ENCODE measurements around the gene ABCA8.
A peak's percentile ranks its signal among the peaks of the same experiment; 100 is the strongest.

ABCA8 gene

GRCh38 chr17:68854452-68854851, 100.7 kb downstream of the ABCA8 start:
- TF ChIP-seq CTCF (IDR thresholded peaks at IDR 0.05; ENCODE audit: insufficient read depth, low read depth, low read length, missing control alignments), result no peak
- no peak for DNase-seq (ENCODE audit: low read depth)
- H3K4me3 ChIP-seq (ENCODE audit: low read depth, low read length), result no peak overlapping the region

DNA sequence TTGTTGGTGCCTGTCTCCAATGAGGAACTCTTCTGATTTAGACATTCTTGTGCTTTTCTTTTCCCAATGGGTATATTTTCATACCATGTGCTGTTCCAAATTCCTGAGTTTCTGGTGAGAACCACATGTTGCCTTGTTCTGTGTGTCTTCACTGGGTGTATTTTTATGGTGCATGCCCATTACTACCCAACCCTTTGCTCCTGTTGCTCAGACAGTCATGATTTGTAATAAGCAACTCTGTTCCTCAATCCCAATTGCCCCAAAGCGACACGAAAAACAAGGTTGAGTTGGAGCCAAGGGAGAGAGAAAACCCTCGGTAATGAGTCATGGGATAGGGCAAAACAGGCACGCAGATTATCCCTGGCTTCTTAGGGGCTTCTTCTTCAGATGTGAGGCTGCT, 101.8 kb downstream of the ABCA8 start:
- no peak for DNase-seq (ENCODE audit: low read depth)
- no peak for TF ChIP-seq CTCF (IDR thresholded peaks at IDR 0.05; ENCODE audit: insufficient read depth, low read depth, low read length, missing control alignments)

GRCh38 chr17:68853036-68853435, 102.2 kb downstream of the ABCA8 start:
- TF ChIP-seq CTCF (IDR thresholded peaks at IDR 0.05; ENCODE audit: insufficient read depth, low read depth, low read length, missing control alignments), result no peak
- no peak overlapping the region for H3K4me3 ChIP-seq (ENCODE audit: low read depth, low read length)
- DNase-seq (ENCODE audit: low read depth), result no peak

More for the DNA sequence above, 101.8 kb downstream of the ABCA8 start:
- H3K4me3 ChIP-seq (ENCODE audit: low read depth, low read length), result no peak overlapping the region

DNA sequence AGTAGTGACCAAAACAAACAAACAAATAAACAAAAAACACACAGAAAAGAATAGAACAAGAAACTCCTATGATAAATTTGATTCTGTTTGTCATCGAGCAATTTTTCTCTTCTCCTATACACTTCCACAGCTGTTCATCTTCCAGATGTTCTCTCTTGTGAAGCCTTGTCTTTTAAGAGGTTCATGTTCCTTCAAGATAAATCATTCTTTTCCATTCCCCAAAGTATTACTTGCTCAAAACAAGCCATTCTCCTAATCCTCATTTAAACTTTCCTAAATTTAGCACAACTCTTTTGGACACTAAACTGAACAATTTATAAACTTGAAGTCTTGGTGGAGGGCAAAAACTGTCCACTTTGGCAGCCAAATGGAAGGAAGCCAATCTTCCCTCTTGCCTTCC, 103.3 kb downstream of the ABCA8 start:
- TF ChIP-seq CTCF (IDR thresholded peaks at IDR 0.05; ENCODE audit: insufficient read depth, low read depth, low read length, missing control alignments), result no peak
- no peak for DNase-seq (ENCODE audit: low read depth)
- no peak overlapping the region for H3K4me3 ChIP-seq (ENCODE audit: low read depth, low read length)

DNA sequence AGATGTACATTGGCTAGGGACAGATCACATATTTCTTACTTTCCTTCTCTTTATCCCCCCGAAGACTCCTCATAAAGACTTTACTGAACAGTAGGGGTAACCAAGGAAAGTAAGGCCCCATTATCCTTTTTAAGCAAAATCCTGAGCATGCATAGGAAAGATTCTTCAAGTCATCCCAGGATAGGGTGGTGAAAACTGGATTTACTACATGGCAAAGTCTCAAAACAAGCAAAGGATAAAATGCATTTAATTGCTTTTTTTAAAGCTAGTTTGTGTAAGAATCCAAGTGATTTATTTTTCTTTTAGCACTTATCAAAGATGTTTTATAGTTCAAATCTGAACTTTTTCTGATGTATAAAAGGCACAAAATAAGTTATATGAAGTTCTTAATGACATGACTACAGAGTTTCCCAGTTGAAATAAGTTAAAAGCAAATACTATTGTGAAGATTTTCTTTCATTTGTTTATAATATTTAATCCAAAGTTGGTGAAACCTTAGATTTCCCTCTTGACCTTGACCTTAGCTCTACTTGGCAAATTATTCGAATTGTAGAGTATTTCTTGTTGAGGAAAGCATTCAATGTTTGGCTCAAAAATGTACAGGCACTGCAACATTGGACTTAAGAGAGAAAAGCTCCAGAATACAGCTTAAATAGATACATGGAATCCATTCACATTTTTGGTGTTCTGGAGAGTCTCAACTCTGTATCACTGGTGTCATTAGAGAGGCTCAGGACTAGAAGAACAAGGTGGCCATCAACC, 104.3 kb downstream of the ABCA8 start:
- no peak for TF ChIP-seq CTCF (IDR thresholded peaks at IDR 0.05; ENCODE audit: insufficient read depth, low read depth, low read length, missing control alignments)
- no peak overlapping the region for H3K4me3 ChIP-seq (ENCODE audit: low read depth, low read length)
- DNase-seq (ENCODE audit: low read depth), result no peak

DNA sequence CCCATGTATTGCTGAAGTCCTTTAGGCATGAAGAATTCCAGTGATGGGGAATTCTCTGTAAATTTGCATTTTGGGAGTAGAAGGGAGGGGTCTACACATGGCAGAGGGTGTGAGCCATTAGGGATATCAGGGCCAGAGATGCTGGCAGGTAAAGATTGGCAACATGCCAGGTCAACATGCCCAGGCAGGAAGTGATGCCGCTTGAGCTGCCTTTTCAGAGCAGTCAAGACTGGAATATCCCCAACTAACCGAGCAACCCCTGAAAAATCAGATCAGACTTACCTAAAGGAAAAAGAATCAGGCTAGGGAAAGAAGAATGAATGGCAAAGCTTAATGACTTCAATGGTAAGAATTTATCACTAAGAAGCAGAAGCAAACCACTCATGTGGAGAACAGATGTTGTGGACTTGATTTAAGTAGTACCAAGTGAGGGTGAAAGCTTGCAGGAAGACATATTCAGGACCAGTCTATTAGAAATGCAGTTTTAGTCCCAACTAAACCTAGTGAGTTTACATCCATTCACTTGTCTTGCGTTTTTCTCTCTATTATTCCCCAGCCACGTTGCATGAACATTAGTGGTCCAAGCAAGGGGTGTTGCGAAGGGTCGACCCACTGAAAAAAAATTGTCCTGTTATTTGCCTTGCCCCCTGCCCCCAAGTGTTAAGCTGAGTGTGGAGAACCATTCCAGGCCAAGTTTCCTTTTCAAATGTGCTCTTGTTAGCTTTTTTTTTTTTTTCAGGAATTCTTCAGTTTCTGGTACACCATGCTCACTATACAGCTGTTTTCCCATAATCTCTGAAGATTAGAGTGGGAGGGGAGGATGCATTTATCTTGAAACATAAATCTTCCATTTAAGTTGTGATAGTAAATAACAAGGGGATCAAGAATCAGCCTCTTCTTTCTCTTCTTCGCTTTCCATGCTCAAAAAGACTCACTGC, 105.2 kb downstream of the ABCA8 start:
- TF ChIP-seq CTCF (IDR thresholded peaks at IDR 0.05; ENCODE audit: insufficient read depth, low read depth, low read length, missing control alignments), result no peak
- H3K4me3 ChIP-seq (ENCODE audit: low read depth, low read length), result no peak overlapping the region
- DNase-seq (ENCODE audit: low read depth), result peak; percentile 3
